ENCODE measurements around the gene DNAJB13. TPM values are rescaled to one million over a fixed set of nuclear protein-coding genes. Genes with fewer than 3 reads are reported as not detected.

The DNAJB13 gene
- total RNA-seq, 1 experiment from 2014 or later = not detected

DNA sequence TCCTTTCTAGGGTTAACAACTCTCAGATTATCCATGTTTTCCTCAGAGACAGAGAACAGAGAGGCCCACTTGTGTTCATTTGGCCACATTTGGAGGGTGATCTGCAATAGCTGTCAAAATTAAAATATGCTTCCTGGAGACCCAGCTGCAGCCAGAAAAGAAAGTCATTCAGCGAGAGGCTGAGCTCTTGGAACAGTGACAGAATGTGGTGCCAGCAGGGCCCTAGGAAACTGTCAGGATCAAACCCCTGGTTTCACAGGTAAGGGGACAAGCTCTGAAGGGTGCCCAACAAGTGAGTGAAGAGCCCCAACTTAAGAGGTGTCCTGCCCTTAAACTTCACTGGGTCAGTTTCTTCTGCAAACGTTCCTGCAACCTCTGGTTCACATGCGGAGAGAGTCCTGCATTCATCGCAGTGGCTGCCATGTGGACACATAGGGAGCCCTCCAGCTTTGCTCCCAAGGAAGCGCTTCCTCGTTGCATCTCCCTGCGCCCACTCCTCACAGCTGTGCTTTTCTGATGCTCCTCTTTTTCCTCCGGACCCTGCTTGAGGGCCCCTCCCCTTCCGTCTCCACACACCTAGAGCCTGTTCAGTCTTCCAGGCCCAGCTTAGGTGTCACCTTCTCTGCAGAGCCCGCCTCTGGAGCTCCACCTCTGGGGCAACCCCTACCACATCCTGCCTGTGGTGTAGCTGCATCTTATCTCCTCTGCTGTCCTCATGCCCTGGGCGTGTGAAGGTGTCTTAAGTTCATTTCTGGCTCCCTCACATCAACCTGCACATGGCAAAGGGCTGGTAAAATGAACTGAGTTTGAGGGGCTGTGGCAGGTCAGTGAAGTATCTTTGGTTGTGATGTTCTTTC, 54.2 kb downstream of the DNAJB13 start:
- Histone ChIP-seq H3K4me1 (ENCODE audit: insufficient read depth, low read length) (no peaks in the 10 kb centered on the region), H4K91ac (ENCODE audit: insufficient read length, low read depth, low read length) (no peak overlapping the region), H2BK5ac (ENCODE audit: insufficient read length, low read length) (no peak overlapping the region), H3K18ac (ENCODE audit: insufficient read length, low read depth, low read length) (no peak overlapping the region), H3K27ac (ENCODE audit: insufficient read length, low read depth, low read length) (no peak overlapping the region), H2BK12ac (ENCODE audit: insufficient read length, low read depth, low read length) (no peak overlapping the region), H3K23me2 (ENCODE audit: insufficient read length, low read depth, low read length, poor library complexity, severe bottlenecking) (no peaks in the 10 kb centered on the region), H3K79me2 (ENCODE audit: insufficient read depth, low read length) (no peaks in the 10 kb centered on the region), H3K79me1 (ENCODE audit: insufficient read depth, low read depth, low read length, poor library complexity, severe bottlenecking) (no peaks in the 10 kb centered on the region), H2AFZ (ENCODE audit: low read length) (no peak overlapping the region), H3K27me3 (ENCODE audit: insufficient read depth, low read length) (no peaks in the 10 kb centered on the region), H3K23ac (ENCODE audit: insufficient read length, low read depth, low read length) (no peak overlapping the region), H3K9me3 (ENCODE audit: control insufficient read depth, low read depth, low read length) (no peaks in the 10 kb centered on the region), H3K9ac (ENCODE audit: extremely low read depth, insufficient read length, low read length) (no peak overlapping the region), H3K4me2 (ENCODE audit: insufficient read depth, insufficient read length, low read length) (no peak overlapping the region), H3T11ph (ENCODE audit: low read length) (no peak overlapping the region), H4K5ac (ENCODE audit: insufficient read length, low read depth, low read length) (no peak overlapping the region), H3K14ac (ENCODE audit: insufficient read depth, low read length) (no peak overlapping the region), H4K8ac (replicated peaks; ENCODE audit: insufficient read length, low read depth, low read length) (no peak overlapping the region), H2AK5ac (ENCODE audit: insufficient read length, low read length) (no peak overlapping the region), H4K20me1 (ENCODE audit: control insufficient read depth, insufficient read depth, insufficient read length) (no peaks in the 10 kb centered on the region), H2BK15ac (ENCODE audit: low read depth, low read length) (no peak overlapping the region), H2BK20ac (ENCODE audit: low read depth, low read length, poor library complexity, severe bottlenecking) (no peak overlapping the region), H3K56ac (ENCODE audit: insufficient read length, low read depth, low read length) (no peak overlapping the region), H2BK120ac (ENCODE audit: low read depth, low read length, poor library complexity, severe bottlenecking) (no peak overlapping the region), H3K4ac (ENCODE audit: low read depth, low read length) (no peak overlapping the region)
- no CpG with 5 or more reads among the region's 11 CpGs for WGBS (ENCODE audit: extremely low coverage, insufficient read length, low lambda C conversion rate)
- Mint-ChIP-seq H3K36me3 (ENCODE audit: insufficient read depth in 1 of 3, low read depth in 3 of 3) (no peaks in the 10 kb centered on the region; a peak in 1 of 7 replicates), H3K4me1 (peaks cover 13 to 27% of the 10 kb centered on the region in 2 experiments), H3K9me3 (no peaks in the 10 kb centered on the region), H3K27ac (peak overlapping the region in 1 of 3 experiments; percentile 53; a peak in 1 of 7 replicates), H3K4me3 (no peak overlapping the region), H3K27me3 (ENCODE audit: low read depth) (no peaks in the 10 kb centered on the region)
- no peak for DNase-seq
- TF ChIP-seq, protein P1, sequence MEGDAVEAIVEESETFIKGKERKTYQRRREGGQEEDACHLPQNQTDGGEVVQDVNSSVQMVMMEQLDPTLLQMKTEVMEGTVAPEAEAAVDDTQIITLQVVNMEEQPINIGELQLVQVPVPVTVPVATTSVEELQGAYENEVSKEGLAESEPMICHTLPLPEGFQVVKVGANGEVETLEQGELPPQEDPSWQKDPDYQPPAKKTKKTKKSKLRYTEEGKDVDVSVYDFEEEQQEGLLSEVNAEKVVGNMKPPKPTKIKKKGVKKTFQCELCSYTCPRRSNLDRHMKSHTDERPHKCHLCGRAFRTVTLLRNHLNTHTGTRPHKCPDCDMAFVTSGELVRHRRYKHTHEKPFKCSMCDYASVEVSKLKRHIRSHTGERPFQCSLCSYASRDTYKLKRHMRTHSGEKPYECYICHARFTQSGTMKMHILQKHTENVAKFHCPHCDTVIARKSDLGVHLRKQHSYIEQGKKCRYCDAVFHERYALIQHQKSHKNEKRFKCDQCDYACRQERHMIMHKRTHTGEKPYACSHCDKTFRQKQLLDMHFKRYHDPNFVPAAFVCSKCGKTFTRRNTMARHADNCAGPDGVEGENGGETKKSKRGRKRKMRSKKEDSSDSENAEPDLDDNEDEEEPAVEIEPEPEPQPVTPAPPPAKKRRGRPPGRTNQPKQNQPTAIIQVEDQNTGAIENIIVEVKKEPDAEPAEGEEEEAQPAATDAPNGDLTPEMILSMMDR (conservative IDR thresholded peaks at IDR 0.05) = no peak

Measured in H9 (cell line).